Small intestine (tissue), 7 donors: Measurements from ENCODE around the gene CYB561D1. TPM values are rescaled to one million over a fixed set of nuclear protein-coding genes. Genes with fewer than 3 reads are reported as not detected.

ENCODE experiments used
- DNase-seq, 2 donors: peaks; one replicate each; pipeline versions ENCODE4 v3.0.0 to v3.0.0-alpha.2; 2013
- FAIRE-seq: peaks from 2 replicates; lab custom pipeline; 2012; peaks lifted over from hg19 to GRCh38; lab: Jason Lieb, UNC
- H3K27ac ChIP-seq, 3 donors: one replicate each; pipeline ENCODE4 v1.5.1; 2013; ENCODE audit warnings: low read length in 2 of 3, mild to moderate bottlenecking in 2 of 3, control low read depth in 1 of 3, inconsistent platforms in 1 of 3, low read depth in 1 of 3, moderate library complexity in 1 of 3
- H3K27me3 ChIP-seq, 3 donors: one replicate each; pipeline ENCODE4 v1.6.1; 2013; ENCODE audit warnings: low read length in 3 of 3, inconsistent platforms in 1 of 3; ENCODE audit not compliant: control insufficient read depth in 3 of 3, insufficient read depth in 3 of 3
- H3K36me3 ChIP-seq, 3 donors: one replicate each; pipeline ENCODE4 v1.6.1; 2013; ENCODE audit warnings: low read length in 3 of 3, inconsistent platforms in 1 of 3, low read depth in 1 of 3, mild to moderate bottlenecking in 1 of 3, moderate library complexity in 1 of 3; ENCODE audit not compliant: control insufficient read depth in 3 of 3, insufficient read depth in 2 of 3
- H3K4me1 ChIP-seq, 3 donors: one replicate each; pipeline ENCODE4 v1.6.1; 2013; ENCODE audit warnings: low read length in 2 of 3, inconsistent platforms in 1 of 3, low read depth in 1 of 3, mild to moderate bottlenecking in 1 of 3, moderate library complexity in 1 of 3; ENCODE audit not compliant: control insufficient read depth in 3 of 3, insufficient read depth in 2 of 3
- H3K4me3 ChIP-seq, 3 donors: one replicate each; pipeline ENCODE4 v1.5.1; 2013; ENCODE audit warnings: low read length in 3 of 3, control low read depth in 1 of 3, inconsistent platforms in 1 of 3, low read depth in 1 of 3, mild to moderate bottlenecking in 1 of 3, moderate library complexity in 1 of 3
- H3K9me3 ChIP-seq, 2 donors: one replicate each; pipeline ENCODE4 v1.6.1; 2013; ENCODE audit warnings: low read depth in 1 of 2, low read length in 1 of 2; ENCODE audit not compliant: control insufficient read depth in 2 of 2, insufficient read depth in 1 of 2
- WGBS, 3 donors: extraction: QIAGEN DNeasy Blood & Tissue Kit; methylation state at CpG; one replicate each; pipeline ENCODE4 v1.1.7; 2013; 5-methylcytosine and 5-hydroxymethylcytosine counted together
- polyA plus RNA-seq, 4 donors: library from polyadenylated mRNA; stranded (reverse) in 3 of 4; unstranded in 1 of 4; fragments of 200-250 nt in 3 of 4; fragments of 120-200 nt in 1 of 4; gene quantifications; one replicate each; pipeline versions ENCODE4 v1.2.1 to v1.2.3, GENCODE V29; 2013
- donor health status: healthy with polysubstance abuse.
- donor health status: control.
- donor health status: control.
- donor health status: Bipolar disorder and iron deficiency.
- donor health status: healthy.

CYB561D1 gene
- polyA plus RNA-seq, 4 donors = 5.1 to 8.6 (median 7.2) TPM

DNA sequence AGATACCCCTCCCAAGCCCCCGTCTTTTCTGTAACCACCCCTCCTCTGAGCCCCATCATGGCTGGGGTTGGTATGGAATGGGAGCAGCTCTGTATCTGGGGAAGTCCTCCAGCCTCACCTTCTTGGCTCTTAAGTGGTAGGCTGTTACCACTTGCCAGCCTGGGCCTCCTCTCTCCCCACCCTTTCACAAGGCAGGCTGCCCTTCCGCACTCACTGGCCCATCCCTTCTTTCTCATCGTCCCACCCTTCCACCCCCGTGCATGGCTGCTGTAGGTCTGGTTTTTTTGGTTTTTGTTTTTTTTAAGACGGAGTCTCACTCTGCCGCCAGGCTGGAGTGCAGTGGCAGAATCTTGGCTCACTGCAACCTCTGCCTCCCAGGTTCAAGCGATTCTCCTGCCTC is 5.2 kb downstream of the CYB561D1 start:
- no peaks in the 10 kb centered on the region for H3K9me3 ChIP-seq
- no peaks in the 10 kb centered on the region for H3K27me3 ChIP-seq
- H3K4me1 ChIP-seq = peaks cover 4 to 26% (median 7%) of the 10 kb centered on the region in 3 donors
- peak overlapping the region in 2 of 3 donors; percentile 41 to 42 for H3K27ac ChIP-seq
- 73 to 79% (median 76%) methylated on average over 7 of the region's 7 CpGs for WGBS, 3 donors
- no peak for FAIRE-seq
- no peak overlapping the region for H3K4me3 ChIP-seq
- DNase-seq = peak in 1 of 2 donors; percentile 23
- H3K36me3 ChIP-seq = peaks cover 0 to 47% (median 0%) of the 10 kb centered on the region in 3 donors

DNA sequence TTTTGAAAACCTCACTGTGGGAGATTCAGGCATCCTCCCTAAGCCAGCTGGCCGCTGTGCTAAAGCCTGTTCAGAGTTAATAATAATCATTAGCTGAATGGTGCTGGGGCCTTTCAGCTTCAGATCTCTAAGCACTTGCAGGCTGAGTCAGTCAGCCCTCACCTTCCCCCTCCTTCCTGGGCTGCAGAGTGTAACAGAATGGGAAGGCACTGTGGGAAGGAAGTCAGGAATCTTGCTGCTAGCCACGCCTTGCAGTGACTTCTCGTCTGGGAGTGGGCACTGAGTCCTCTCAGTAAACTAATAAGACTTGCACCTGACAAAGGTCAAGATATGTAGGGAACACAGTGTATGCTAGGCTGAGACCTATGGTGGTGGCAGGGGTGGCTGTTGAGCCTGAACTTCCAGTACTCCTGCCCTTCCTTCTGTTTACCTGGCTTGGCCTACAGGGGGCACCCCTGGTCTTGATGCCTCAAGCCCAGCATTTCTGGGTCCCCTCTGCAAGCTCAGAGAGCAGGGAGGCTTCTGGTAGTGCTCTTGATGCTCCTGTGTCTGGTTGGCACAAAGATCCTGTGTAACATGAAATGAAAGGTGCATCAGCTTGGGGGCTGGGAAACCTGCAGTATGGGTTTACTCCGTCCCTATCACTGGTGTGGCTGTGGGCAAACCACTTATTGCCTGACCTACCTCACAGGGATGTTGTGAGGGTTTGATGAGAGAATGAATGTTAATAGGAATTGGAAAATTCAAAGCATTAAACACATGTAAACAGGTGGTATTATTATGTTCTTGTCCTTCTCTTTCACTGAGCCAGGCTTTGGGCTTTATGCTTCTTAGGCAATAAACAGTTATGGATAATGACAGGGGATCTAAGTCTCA is 6.0 kb downstream of the CYB561D1 start:
- Histone ChIP-seq H3K27ac (peak overlapping the region in 2 of 3 donors; percentile 25 to 41), H3K36me3 (peaks cover 0 to 47% (median 0%) of the 10 kb centered on the region in 3 donors), H3K27me3 (no peaks in the 10 kb centered on the region), H3K4me1 (peaks cover under 1 to 23% (median 8%) of the 10 kb centered on the region in 3 donors), H3K9me3 (no peaks in the 10 kb centered on the region), H3K4me3 (no peak overlapping the region)
- FAIRE-seq (no peak), DNase-seq (peak; percentile 75 to 96)
- 27 to 53% (median 39%) methylated on average over 4 of the region's 4 CpGs for WGBS, 3 donors

DNA sequence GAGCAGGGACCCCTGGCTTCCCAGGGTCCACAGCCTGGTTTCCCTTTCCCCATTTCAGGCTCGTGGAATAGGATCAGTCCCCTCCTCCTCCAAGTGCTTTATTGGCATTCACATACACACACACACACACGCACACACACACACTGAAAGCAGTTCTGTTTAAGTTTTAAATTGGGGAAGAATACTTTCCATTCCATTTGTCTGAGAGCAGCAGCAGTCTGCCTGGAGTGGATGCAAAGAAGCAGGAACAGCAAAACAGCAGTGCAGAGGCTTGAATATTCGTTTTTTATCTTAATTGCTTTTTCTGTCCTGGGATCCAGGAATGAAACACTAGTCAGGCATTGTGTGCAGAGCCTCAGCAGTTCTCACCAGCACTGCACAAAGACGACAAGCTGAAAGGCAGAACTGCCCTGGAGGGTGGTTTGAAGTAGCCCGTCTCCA is 7.1 kb downstream of the CYB561D1 start:
- Histone ChIP-seq H3K4me3 (no peak overlapping the region), H3K27ac (peak overlapping the region in 2 of 3 donors; percentile 6 to 16), H3K27me3 (no peaks in the 10 kb centered on the region), H3K4me1 (peaks cover 0 to 21% (median 8%) of the 10 kb centered on the region in 3 donors), H3K9me3 (no peaks in the 10 kb centered on the region), H3K36me3 (peaks cover 0 to 42% (median 0%) of the 10 kb centered on the region in 3 donors)
- DNase-seq (peak in 1 of 2 donors; percentile 26), FAIRE-seq (no peak)
- 48 to 56% (median 53%) methylated on average over 5 of the region's 5 CpGs for WGBS, 3 donors

DNA sequence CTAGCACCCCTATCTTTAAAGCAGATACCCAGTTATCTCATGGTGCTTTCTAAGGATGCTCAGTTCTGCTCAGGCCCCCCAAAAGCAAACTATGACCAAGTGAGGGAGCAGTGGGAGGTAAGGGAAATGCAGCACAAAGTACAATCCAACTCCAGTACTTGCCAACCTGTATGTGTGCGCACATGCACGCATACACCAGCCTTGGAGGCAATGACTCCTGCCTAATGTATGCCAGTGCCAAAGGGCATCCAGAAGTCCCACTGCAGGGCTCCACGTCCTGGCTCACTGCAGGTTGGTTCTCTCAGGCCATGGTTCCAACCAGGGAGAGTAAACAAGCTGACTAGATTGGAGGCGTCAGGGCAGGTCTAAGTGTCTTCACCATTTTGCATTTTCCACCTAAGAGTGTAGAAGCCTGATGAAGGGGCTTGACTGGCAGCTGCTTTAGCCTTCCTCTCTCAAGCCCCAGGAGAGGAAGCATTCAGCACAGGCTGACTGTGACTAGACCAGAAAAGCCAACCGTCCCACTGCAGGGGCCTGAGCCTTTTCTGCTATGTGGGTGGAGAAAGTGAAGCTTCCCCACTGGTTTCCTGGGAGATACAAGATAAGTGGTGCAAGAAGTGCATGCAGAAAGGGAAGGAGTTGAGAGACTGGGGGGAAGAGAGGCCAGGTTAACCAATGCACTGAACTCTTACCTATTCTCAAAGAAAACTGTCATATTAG is 7.9 kb downstream of the CYB561D1 start:
- no peak overlapping the region for H3K4me3 ChIP-seq
- peaks cover 0 to 21% (median 8%) of the 10 kb centered on the region in 3 donors for H3K4me1 ChIP-seq
- H3K27ac ChIP-seq = peak overlapping the region in 1 of 3 donors; percentile 21
- no peak for FAIRE-seq
- H3K27me3 ChIP-seq = no peaks in the 10 kb centered on the region
- 56 to 66% (median 64%) methylated on average over 5 of the region's 5 CpGs for WGBS, 3 donors
- H3K9me3 ChIP-seq = no peaks in the 10 kb centered on the region
- peaks cover 0 to 37% (median 0%) of the 10 kb centered on the region in 3 donors for H3K36me3 ChIP-seq
- peak in 1 of 2 donors; percentile 61 for DNase-seq

DNA sequence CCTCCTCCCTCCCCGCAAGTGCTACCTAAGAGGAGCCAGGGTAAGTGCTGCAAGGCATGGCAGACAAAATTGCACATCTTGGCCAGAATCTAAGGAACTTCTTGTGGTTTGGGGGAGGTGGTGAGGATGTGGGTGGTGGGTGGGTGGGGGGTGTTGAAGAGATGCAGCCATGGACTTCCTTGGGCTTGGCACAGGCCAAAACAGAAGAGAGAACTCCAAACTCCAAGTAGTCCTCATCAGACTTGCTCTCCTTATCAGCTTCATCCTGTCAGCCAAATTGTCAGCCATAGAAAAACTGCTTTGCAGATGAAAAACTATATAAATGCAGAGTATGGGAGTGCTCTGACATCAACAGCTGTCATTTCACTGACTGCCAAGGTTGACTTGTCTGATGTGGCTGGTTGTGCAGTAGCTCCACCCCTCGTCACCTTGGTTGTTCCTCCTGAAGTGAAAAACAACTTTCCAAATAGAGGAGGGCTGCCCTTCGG is 8.5 kb downstream of the CYB561D1 start:
- 62 to 87% (median 78%) methylated on average over 3 of the region's 3 CpGs for WGBS, 3 donors
- Histone ChIP-seq H3K27me3 (no peaks in the 10 kb centered on the region), H3K27ac (peak overlapping the region in 1 of 3 donors; percentile 21), H3K4me1 (peaks cover 0 to 21% (median 8%) of the 10 kb centered on the region in 3 donors), H3K36me3 (peaks cover 0 to 35% (median 0%) of the 10 kb centered on the region in 3 donors), H3K4me3 (no peak overlapping the region), H3K9me3 (no peaks in the 10 kb centered on the region)
- DNase-seq = peak in 1 of 2 donors; percentile 22
- FAIRE-seq = no peak

DNA sequence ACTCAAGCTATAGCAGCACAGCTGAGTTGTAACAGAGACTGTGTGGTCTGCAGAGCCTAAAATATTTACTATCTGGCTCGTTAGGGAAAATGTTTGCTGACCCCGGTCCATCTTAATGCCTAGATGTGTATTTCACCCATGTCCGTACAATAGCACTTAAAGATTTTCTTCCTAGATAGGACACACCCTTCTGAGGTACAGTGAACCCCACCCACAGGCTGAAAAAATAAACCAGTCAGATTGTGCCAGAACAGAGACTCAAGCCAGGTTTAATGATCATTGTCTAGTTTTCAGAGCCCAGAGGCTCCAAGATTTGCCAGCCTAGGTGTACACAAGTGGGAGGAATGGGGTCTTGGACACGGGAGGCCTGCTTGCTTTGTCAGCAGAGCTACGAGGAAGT is 10.0 kb downstream of the CYB561D1 start:
- 10 to 41% (median 31%) methylated on average over 5 of the region's 5 CpGs for WGBS, 3 donors
- DNase-seq = peak in 1 of 2 donors; percentile 66
- H3K4me1 ChIP-seq = peaks cover 0 to 9% (median 7%) of the 10 kb centered on the region in 3 donors

DNA sequence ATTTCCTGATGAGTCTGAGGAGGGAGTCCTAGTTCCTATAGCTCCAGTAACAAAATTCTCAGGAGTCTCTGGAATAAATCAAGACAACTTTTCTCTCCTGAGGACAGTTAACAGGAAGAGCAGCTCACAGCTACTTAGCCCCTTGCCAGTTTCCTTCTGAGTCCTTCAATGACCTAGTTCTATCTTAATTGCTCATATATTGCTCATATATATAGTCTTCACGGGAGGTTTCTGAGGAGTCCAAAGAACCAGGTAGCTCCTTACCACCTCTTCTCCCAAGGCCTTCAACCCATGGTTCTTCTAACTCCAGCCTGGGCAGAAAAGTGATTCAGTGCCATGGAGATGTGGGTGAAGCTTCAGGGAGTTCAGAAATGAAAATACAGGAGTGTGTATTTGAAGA is 11.1 kb downstream of the CYB561D1 start:
- H3K27me3 ChIP-seq = no peaks in the 10 kb centered on the region
- peaks cover 1 to 7% (median 4%) of the 10 kb centered on the region in 3 donors for H3K4me1 ChIP-seq
- H3K4me3 ChIP-seq = no peak overlapping the region
- FAIRE-seq (no peak), DNase-seq (no peak)
- H3K9me3 ChIP-seq = no peaks in the 10 kb centered on the region
- WGBS, 3 donors = 9 to 59% (median 38%) methylated on average over 1 of the region's 1 CpG
- peaks cover 0 to 31% (median 0%) of the 10 kb centered on the region in 3 donors for H3K36me3 ChIP-seq
- H3K27ac ChIP-seq = no peak overlapping the region

More for the DNA sequence above, 10.0 kb downstream of the CYB561D1 start:
- FAIRE-seq = no peak
- H3K9me3 ChIP-seq = no peaks in the 10 kb centered on the region
- peaks cover 0 to 34% (median 0%) of the 10 kb centered on the region in 3 donors for H3K36me3 ChIP-seq
- no peak overlapping the region for H3K27ac ChIP-seq
- H3K27me3 ChIP-seq = no peaks in the 10 kb centered on the region
- no peak overlapping the region for H3K4me3 ChIP-seq
